Stimulated activated CD4-positive, alpha-beta T cell treated with anti-CD3 and anti-CD28 coated beads, Interleukin-15, amount 100 ng/mL, for 48 hours (primary cell): ENCODE data around the gene XIST.
"Not testable (repeated sequence)": the region's sequence is repeated elsewhere in the genome, so short reads cannot be mapped to it uniquely, and the experiment has no call there.

Experiments
- DNase-seq, 2 donors: peaks; one replicate each; pipeline ENCODE4 v3.0.0-alpha.2; 2020; ENCODE audit warnings: low read depth in 2 of 2

Gene XIST

DNA sequence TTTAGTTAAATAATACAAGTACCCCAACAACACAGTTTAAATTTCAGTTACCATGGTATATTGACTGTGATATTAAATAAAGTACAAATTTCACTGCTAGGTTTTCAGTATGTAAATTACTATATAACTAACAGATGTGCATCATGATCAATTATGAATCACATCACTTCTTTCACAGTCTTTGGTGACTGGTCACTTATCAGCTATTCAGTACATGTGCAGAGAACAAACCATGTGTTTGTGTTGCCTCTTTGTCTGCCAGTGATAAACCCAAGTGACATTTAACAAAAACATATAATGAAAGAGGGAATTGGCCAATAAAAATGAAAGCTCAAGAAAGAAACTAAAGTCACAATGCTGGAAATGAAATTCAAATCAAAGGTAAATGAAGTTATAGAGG lies 40.3 kb downstream of the XIST start:
- DNase-seq, result no peak

DNA sequence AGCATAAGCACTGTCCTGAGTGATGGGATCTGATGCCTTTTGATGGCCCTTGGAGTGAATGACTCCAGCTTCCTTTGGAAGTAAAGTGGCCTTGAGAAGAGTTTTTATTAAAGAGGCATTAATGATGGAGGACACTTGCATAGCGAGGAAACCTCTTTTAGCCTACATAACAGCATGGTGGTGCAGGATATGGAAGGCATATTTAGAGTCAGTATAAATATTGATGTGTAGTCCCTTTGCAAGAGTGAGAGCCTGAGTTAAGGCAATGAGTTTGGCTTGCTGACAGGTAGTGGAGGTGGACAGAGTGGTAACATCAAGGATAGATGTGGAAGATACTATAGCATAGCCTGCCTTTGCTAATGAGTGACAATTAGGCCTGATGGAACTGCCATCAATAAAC lies 48.4 kb downstream of the XIST start:
- not testable (repeated sequence) for DNase-seq

DNA sequence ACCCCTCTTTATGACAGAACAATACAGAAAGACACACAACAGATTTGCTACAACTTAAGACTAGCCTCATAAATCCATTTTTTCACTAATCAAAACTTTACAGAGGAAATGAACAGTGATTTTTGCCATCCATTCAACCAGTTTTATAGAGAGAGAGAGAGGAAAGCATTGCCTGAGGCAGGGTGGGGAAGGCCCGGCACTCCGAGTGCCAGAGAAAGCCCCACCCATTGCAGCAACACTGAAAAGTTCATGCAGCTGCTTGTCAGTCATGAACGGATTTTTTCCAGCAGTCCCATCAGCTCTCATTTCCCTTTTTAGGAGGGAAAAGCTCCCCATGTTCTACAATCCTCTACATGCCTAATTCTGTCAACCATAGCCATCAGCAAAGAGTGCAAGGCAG lies 52.6 kb downstream of the XIST start:
- no peak for DNase-seq

DNA sequence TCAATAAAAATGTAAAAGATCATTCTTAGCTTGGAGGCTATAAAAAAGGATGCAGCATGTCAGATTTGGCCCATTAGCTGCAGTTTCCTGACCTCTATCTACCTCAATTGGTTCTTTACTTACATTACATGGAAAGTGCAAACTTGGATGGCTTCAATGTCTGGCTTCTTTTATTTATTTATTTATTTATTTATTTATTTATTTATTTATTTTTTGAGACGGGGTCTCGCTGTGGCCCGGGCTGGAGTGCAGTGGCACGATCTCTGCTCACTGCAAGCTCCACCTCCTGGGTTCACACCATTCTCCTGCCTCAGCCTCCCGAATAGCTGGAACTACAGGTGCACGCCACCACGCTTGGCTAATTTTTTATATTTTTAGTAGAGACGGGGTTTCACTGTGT lies 60.0 kb downstream of the XIST start:
- not testable (repeated sequence) for DNase-seq

DNA sequence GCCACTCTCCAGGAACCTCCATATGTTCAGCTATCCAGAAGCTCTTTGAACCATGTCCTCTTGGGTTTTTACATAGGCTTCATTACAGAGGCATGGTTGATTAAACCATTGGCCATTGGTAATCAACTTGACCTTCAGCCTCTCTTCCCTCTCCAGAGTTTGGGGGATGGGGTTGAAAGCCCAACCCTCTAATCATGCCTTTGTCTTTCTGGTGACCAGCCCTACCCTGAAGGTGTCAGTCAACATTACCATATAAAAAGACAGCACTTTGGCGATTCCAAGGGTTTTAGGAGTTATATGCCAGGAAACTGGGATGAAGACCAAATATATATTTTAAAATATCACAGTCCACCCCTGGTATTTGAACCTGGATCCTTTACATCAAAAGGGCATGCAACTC lies 67.0 kb downstream of the XIST start:
- DNase-seq, result no peak
